CD8-positive, alpha-beta memory T cell (primary cell): ENCODE data around the gene DCAF12. TPM values are rescaled to one million over a fixed set of nuclear protein-coding genes. Genes with fewer than 3 reads are reported as not detected.
"Not testable (repeated sequence)": the region's sequence is repeated elsewhere in the genome, so short reads cannot be mapped to it uniquely, and the experiment has no call there.

Experiments
- CTCF ChIA-PET: fragments of 350-600 bp; sonication (Branson Sonifier 250); formaldehyde crosslinking; loops from one replicate; lab custom pipeline; 2021; ENCODE audit warnings: antibody characterized with exemption; lab: Charles Lee
- POLR2A ChIA-PET: fragments of 350-600 bp; sonication (Branson Sonifier 250); formaldehyde crosslinking; loops from one replicate; lab custom pipeline; 2021; ENCODE audit warnings: antibody characterized with exemption; lab: Charles Lee
- DNase-seq, 5 donors: peaks; one replicate each; pipeline versions ENCODE4 v3.0.0 to v3.0.0-alpha.2; 2020 to 2022; ENCODE audit warnings: mixed read lengths in 1 of 5
- H3K27ac ChIP-seq: one replicate; pipeline ENCODE4 v1.7.0; 2013; ENCODE audit warnings: low read depth, mild to moderate bottlenecking, low read length, moderate library complexity
- H3K27me3 ChIP-seq: 2 replicates; pipeline ENCODE4 v1.7.0; 2013; ENCODE audit warnings: low read length, mild to moderate bottlenecking; ENCODE audit not compliant: insufficient read depth, poor library complexity, severe bottlenecking
- H3K36me3 ChIP-seq: 2 replicates; pipeline ENCODE4 v1.7.0; 2013; ENCODE audit warnings: mild to moderate bottlenecking, low read length, moderate library complexity; ENCODE audit not compliant: insufficient read depth
- H3K4me1 ChIP-seq: 2 replicates; pipeline ENCODE4 v1.7.0; 2013; ENCODE audit warnings: mild to moderate bottlenecking, low read length, moderate library complexity; ENCODE audit not compliant: insufficient read depth
- H3K4me3 ChIP-seq: 2 replicates; pipeline ENCODE4 v1.7.0; 2013; ENCODE audit warnings: mild to moderate bottlenecking, low read length
- H3K9me3 ChIP-seq: 2 replicates; pipeline ENCODE4 v1.7.0; 2013; ENCODE audit warnings: mild to moderate bottlenecking, low read length
- H3K27ac Mint-ChIP-seq, 8 donors: one replicate each; pipeline ENCODE4 v1.8.0; 2020 to 2021; ENCODE audit warnings: mixed read lengths in 8 of 8, mild to moderate bottlenecking in 6 of 8, inconsistent platforms in 3 of 8, moderate library complexity in 3 of 8
- H3K27me3 Mint-ChIP-seq, 2 donors: one replicate each; pipeline ENCODE4 v1.8.0; 2020 to 2021; ENCODE audit warnings: mixed read lengths in 2 of 2, mild to moderate bottlenecking in 1 of 2, moderate library complexity in 1 of 2
- H3K36me3 Mint-ChIP-seq, 3 donors: one replicate each; pipeline ENCODE4 v1.8.0; 2020 to 2021; ENCODE audit warnings: mixed read lengths in 3 of 3, inconsistent platforms in 1 of 3, mild to moderate bottlenecking in 1 of 3
- H3K4me1 Mint-ChIP-seq, 3 donors: one replicate each; pipeline ENCODE4 v1.8.0; 2020 to 2021; ENCODE audit warnings: mixed read lengths in 3 of 3, inconsistent platforms in 1 of 3, mild to moderate bottlenecking in 1 of 3
- H3K4me3 Mint-ChIP-seq, 7 donors: one replicate each; pipeline ENCODE4 v1.8.0; 2020 to 2021; ENCODE audit warnings: mixed read lengths in 7 of 7, mild to moderate bottlenecking in 6 of 7, moderate library complexity in 4 of 7, inconsistent platforms in 2 of 7
- H3K9me3 Mint-ChIP-seq, 5 donors: one replicate each; pipeline ENCODE4 v1.8.0; 2020 to 2022; ENCODE audit warnings: mixed read lengths in 5 of 5, mild to moderate bottlenecking in 3 of 5, moderate library complexity in 2 of 5, inconsistent platforms in 1 of 5
- polyA plus RNA-seq: library from polyadenylated mRNA; unstranded; fragments of 300-500 nt; fragmentation: Illumina TruSeq; gene quantifications from one replicate; pipeline ENCODE4 v1.2.3, GENCODE V29; 2021
- total RNA-seq, 2 experiments: library from RNA; stranded (reverse); gene quantifications; one replicate each; pipeline ENCODE4 v1.2.3, GENCODE V29; 2021

Gene DCAF12
- total and polyA plus RNA-seq, 3 experiments from 2014 or later = 18.4 to 49.2 (median 43.0) TPM

DNA sequence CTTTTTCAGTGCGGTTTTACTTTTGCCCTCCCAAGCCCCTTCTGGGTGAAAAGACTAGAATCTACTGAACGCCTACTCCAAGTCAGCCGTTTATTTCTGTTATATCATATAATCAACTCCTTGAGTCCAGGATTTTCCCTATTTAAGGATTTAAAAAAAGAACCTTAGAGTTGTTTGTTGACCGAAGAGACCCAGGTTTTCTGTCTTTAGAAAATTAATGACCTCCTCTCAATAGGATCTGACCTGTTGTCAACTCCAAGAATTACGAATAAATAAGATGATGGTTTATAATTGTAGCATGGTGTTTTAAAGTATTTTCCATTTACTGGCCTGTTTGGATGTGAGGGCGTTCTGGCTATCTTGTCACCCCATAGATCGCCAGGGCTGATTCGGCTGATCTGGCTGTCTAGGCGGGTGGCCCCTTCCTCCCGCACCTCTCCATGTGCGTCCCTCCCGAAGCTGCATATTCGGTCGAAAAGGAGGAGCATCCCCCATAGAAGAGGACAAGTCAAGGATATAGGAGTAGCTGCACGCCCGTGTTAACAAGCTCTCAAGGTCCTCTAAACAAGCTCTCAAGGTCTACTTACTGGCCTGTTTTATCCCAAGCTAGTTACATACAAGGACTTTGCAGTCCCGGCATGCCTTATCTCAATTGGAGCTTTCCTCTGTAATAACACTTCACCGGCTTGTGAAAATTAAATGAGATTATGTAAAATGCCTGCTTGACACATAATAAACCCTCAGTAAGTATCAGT, 76.7 kb downstream of the DCAF12 start:
- peaks cover 0 to 3% of the 10 kb centered on the region in 2 donors for H3K27me3 Mint-ChIP-seq
- peak overlapping the region; percentile 95 to 100 (median 96) for H3K4me3 Mint-ChIP-seq
- Histone ChIP-seq H3K27me3 (no peaks in the 10 kb centered on the region), H3K4me3 (peak overlapping the region; percentile 98), H3K27ac (peak overlapping the region; percentile 95), H3K4me1 (peaks cover 18% of the 10 kb centered on the region), H3K9me3 (no peaks in the 10 kb centered on the region), H3K36me3 (no peaks in the 10 kb centered on the region)
- POLR2A ChIA-PET = interaction anchor here (0.6 to 1.3 kb wide), 4 partner anchors 94 to 1566 kb away, joined by 3 to 7 read pairs (median 4); partner anchors contain the start of gene UBAP1
- CTCF ChIA-PET = no interaction called here
- peaks cover 31 to 41% (median 39%) of the 10 kb centered on the region in 3 donors for H3K4me1 Mint-ChIP-seq
- H3K36me3 Mint-ChIP-seq = peaks cover 0 to 14% (median 0%) of the 10 kb centered on the region in 3 donors
- no peaks in the 10 kb centered on the region for H3K9me3 Mint-ChIP-seq
- DNase-seq = no peak
- H3K27ac Mint-ChIP-seq = peak overlapping the region; percentile 97 to 100 (median 100)

- Histone ChIP-seq H3K27me3 (no peaks in the 10 kb centered on the region), H3K9me3 (no peaks in the 10 kb centered on the region), H3K4me3 (peak within 1 kb of the TSS; percentile 98), H3K27ac (peak within 1 kb of the TSS; percentile 95), H3K36me3 (no peaks in the 10 kb centered on the region), H3K4me1 (peaks cover 18% of the 10 kb centered on the region)
- peak; percentile 94 to 98 (median 96) for DNase-seq
- no peaks in the 10 kb centered on the region for H3K9me3 Mint-ChIP-seq
- peaks cover 32 to 41% (median 39%) of the 10 kb centered on the region in 3 donors for H3K4me1 Mint-ChIP-seq
- H3K27ac Mint-ChIP-seq = peak within 1 kb of the TSS; percentile 97 to 100 (median 100)
- ChIA-PET CTCF (interaction anchor here (0.9 kb wide), 2 partner anchors 22 to 235 kb away, joined by 3 read pairs; no protein-coding TSS in a partner anchor), POLR2A (interaction anchor here (0.6 to 1.3 kb wide), 2 partner anchors 130 to 699 kb away, joined by 5 to 7 read pairs; partner anchors contain the start of gene UBAP1)
- H3K36me3 Mint-ChIP-seq = peaks cover 0 to 14% (median 0%) of the 10 kb centered on the region in 3 donors
- peak within 1 kb of the TSS; percentile 95 to 100 (median 96) for H3K4me3 Mint-ChIP-seq
- peaks cover 0 to 3% of the 10 kb centered on the region in 2 donors for H3K27me3 Mint-ChIP-seq
Observed at GRCh38 chr9:34048727-34049629, 77.5 kb downstream of the DCAF12 start, which contains the start of gene UBAP2. Gene UBAP2 (minus strand): TSS chr9:34048887. CDS start chr9:34017148, 31,739 bp downstream.

GRCh38 chr9:34047864-34048726, 78.4 kb downstream of the DCAF12 start:
- no peaks in the 10 kb centered on the region for H3K9me3 Mint-ChIP-seq
- peaks cover 0 to 3% of the 10 kb centered on the region in 2 donors for H3K27me3 Mint-ChIP-seq
- ChIA-PET CTCF (interaction anchor here (0.9 kb wide), 2 partner anchors 21 to 234 kb away, joined by 3 read pairs; no protein-coding TSS in a partner anchor), POLR2A (interaction anchor here (0.5 to 1.3 kb wide), 5 partner anchors 124 to 329 kb away, joined by 3 to 5 read pairs (median 4); partner anchors contain the start of genes MYORG and UBAP1)
- H3K4me3 Mint-ChIP-seq = peak overlapping the region; percentile 95 to 100 (median 96)
- Histone ChIP-seq H3K36me3 (no peaks in the 10 kb centered on the region), H3K9me3 (no peaks in the 10 kb centered on the region), H3K27me3 (no peaks in the 10 kb centered on the region), H3K4me3 (peak overlapping the region; percentile 98), H3K27ac (peak overlapping the region; percentile 95), H3K4me1 (peaks cover 18% of the 10 kb centered on the region)
- H3K36me3 Mint-ChIP-seq = peaks cover 0 to 14% (median 0%) of the 10 kb centered on the region in 3 donors
- peaks cover 32 to 41% (median 40%) of the 10 kb centered on the region in 3 donors for H3K4me1 Mint-ChIP-seq
- H3K27ac Mint-ChIP-seq = peak overlapping the region; percentile 97 to 100 (median 100)
- peak in 4 of 5 donors; percentile 31 to 68 (median 48) for DNase-seq

- Histone ChIP-seq H3K27ac (no peak overlapping the region), H3K4me3 (no peak overlapping the region), H3K9me3 (no peaks in the 10 kb centered on the region), H3K27me3 (no peaks in the 10 kb centered on the region), H3K4me1 (peaks cover 18% of the 10 kb centered on the region), H3K36me3 (no peaks in the 10 kb centered on the region)
- Mint-ChIP-seq H3K27ac (peak overlapping the region; percentile 14 to 99 (median 64)), H3K27me3 (peaks cover 0 to 3% of the 10 kb centered on the region in 2 donors), H3K9me3 (no peaks in the 10 kb centered on the region), H3K36me3 (peaks cover 0 to 22% (median 0%) of the 10 kb centered on the region in 3 donors), H3K4me1 (peaks cover 32 to 44% (median 41%) of the 10 kb centered on the region in 3 donors), H3K4me3 (peak overlapping the region; percentile 49 to 100 (median 95))
- no peak for DNase-seq
- POLR2A ChIA-PET = interaction anchor here (1.3 kb wide), 1 partner anchor 132 kb away, joined by 5 read pairs; the partner anchor contains the start of gene UBAP1
- CTCF ChIA-PET = no interaction called here
Observed at GRCh38 chr9:34046784-34047379, 79.6 kb downstream of the DCAF12 start.

- no peak overlapping the region for H3K27ac ChIP-seq
- no peaks in the 10 kb centered on the region for H3K27me3 ChIP-seq
- ChIA-PET POLR2A (no interaction called here), CTCF (no interaction called here)
- H3K4me3 Mint-ChIP-seq = peak overlapping the region in 2 of 7 donors; percentile 27 to 98
- H3K9me3 Mint-ChIP-seq = no peaks in the 10 kb centered on the region
- H3K9me3 ChIP-seq = no peaks in the 10 kb centered on the region
- peaks cover 0 to 3% of the 10 kb centered on the region in 2 donors for H3K27me3 Mint-ChIP-seq
- H3K4me1 Mint-ChIP-seq = peaks cover 32 to 44% (median 41%) of the 10 kb centered on the region in 3 donors
- H3K4me3 ChIP-seq = no peak overlapping the region
- H3K27ac Mint-ChIP-seq = peak overlapping the region in 3 of 8 donors; percentile 20 to 83 (median 53)
- H3K36me3 Mint-ChIP-seq = peaks cover 0 to 27% (median 0%) of the 10 kb centered on the region in 3 donors
- H3K36me3 ChIP-seq = no peaks in the 10 kb centered on the region
- DNase-seq = no peak
- H3K4me1 ChIP-seq = peaks cover 18% of the 10 kb centered on the region
Observed at GRCh38 chr9:34045903-34046302, 80.6 kb downstream of the DCAF12 start.

DNA sequence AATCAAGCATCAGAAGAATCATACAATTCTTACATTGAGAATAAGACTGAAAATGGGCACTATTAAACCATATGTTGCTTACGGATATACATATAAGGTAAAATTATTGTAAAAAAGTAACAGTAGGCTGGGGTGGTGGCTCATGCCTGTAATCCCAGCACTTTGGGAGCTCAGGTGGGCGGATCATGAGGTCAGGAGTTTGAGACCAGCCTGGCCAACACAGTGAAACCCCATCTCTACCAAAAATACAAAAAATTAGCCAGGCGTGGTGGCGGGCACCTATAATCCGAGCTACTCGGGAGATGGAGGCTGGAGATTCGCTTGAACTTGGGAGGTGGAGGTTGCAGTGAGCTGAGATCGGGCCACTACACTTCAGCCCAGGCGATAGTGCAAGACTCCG, 84.4 kb downstream of the DCAF12 start:
- POLR2A ChIA-PET, H3K27ac ChIP-seq, H3K4me3 Mint-ChIP-seq, H3K27me3 Mint-ChIP-seq, H3K9me3 ChIP-seq, DNase-seq, H3K27me3 ChIP-seq, H3K4me1 ChIP-seq, H3K9me3 Mint-ChIP-seq, H3K4me3 ChIP-seq, H3K36me3 ChIP-seq, H3K27ac Mint-ChIP-seq: not testable (repeated sequence)
- peaks cover 0 to 22% (median 0%) of the 10 kb centered on the region in 3 donors for H3K36me3 Mint-ChIP-seq
- CTCF ChIA-PET = interaction anchor here (0.7 kb wide), 1 partner anchor 542 kb away, joined by 3 read pairs; no protein-coding TSS in a partner anchor
- peaks cover 16 to 18% (median 17%) of the 10 kb centered on the region in 3 donors for H3K4me1 Mint-ChIP-seq
